GM10248 (cell line): ENCODE data around the gene TUBG2.

Experiments
- CTCF ChIA-PET: fragments of 300-600 bp; sonication (Branson Sonifier 250); formaldehyde crosslinking; extraction: SDS; loops from one replicate; lab custom pipeline; 2021; ENCODE audit warnings: antibody characterized with exemption; lab: Yijun Ruan, JAX
- POLR2A ChIA-PET: fragments of 350-650 bp; sonication (Branson Sonifier 250); formaldehyde crosslinking; extraction: SDS; loops from one replicate; lab custom pipeline; 2020; ENCODE audit warnings: antibody characterized with exemption; lab: Yijun Ruan, JAX
- DNase-seq: peaks from one replicate; pipeline ENCODE4 v3.0.0; 2012; ENCODE audit errors: extremely low spot score
- CTCF ChIP-seq: IDR thresholded peaks from 2 replicates; pipeline ENCODE4 v1.5.1; 2012; ENCODE audit warnings: mild to moderate bottlenecking, low read depth; ENCODE audit errors: extremely low read depth, missing control alignments, control extremely low read depth

Gene TUBG2

GRCh38 chr17:42709561-42709960 lies 50.5 kb downstream of the TUBG2 start:
- POLR2A ChIA-PET, result no interaction called here
- no peak for TF ChIP-seq CTCF
- DNase-seq, result no peak
- CTCF ChIA-PET, result interaction anchor here (1.1 to 4.9 kb wide), 9 partner anchors 8 to 131 kb away, joined by 3 to 17 read pairs (median 4); partner anchors contain the start of gene PSMC3IP
